NK-92 treated with Interleukin-12 subunit alpha and Interleukin-12 subunit beta, amount 100 ng/mL, for 24 hours (cell line): ENCODE measurements around the gene SHMT1.
"Not testable (repeated sequence)": the region's sequence is repeated elsewhere in the genome, so short reads cannot be mapped to it uniquely, and the experiment has no call there.

ENCODE experiments used
- DNase-seq: peaks from one replicate; lab custom pipeline; 2025; lab: John Stamatoyannopoulos, UW

The SHMT1 gene

GRCh38 chr17:18363101-18364049 is at the start of gene SHMT1:
Gene SHMT1, minus strand, starts transcription at chr17:18363550. Its CDS starts 7,569 bp downstream, at chr17:18355981.
- peak; percentile 77 for DNase-seq

GRCh38 chr17:18412001-18412538 is 48.7 kb upstream of the SHMT1 start:
- DNase-seq: not testable (repeated sequence)

- DNase-seq: not testable (repeated sequence)
Observed at GRCh38 chr17:18411377-18411864, 48.1 kb upstream of the SHMT1 start.

- not testable (repeated sequence) for DNase-seq
Observed at GRCh38 chr17:18410736-18411135, 47.4 kb upstream of the SHMT1 start.

GRCh38 chr17:18409321-18409720 is 46.0 kb upstream of the SHMT1 start:
- DNase-seq: not testable (repeated sequence)

- not testable (repeated sequence) for DNase-seq
Observed at GRCh38 chr17:18408906-18409305, 45.6 kb upstream of the SHMT1 start.

GRCh38 chr17:18403604-18404003 is 40.3 kb upstream of the SHMT1 start:
- not testable (repeated sequence) for DNase-seq

- not testable (repeated sequence) for DNase-seq
Observed at GRCh38 chr17:18403166-18403565, 39.8 kb upstream of the SHMT1 start.

- not testable (repeated sequence) for DNase-seq
Observed at GRCh38 chr17:18401872-18402590, 38.7 kb upstream of the SHMT1 start.

- not testable (repeated sequence) for DNase-seq
Observed at GRCh38 chr17:18388728-18389127, 25.4 kb upstream of the SHMT1 start.

- not testable (repeated sequence) for DNase-seq
Observed at GRCh38 chr17:18388266-18388665, 24.9 kb upstream of the SHMT1 start.

GRCh38 chr17:18387583-18387982 is 24.2 kb upstream of the SHMT1 start:
- DNase-seq: not testable (repeated sequence)

GRCh38 chr17:18384271-18384670 is 20.9 kb upstream of the SHMT1 start:
- DNase-seq: not testable (repeated sequence)

GRCh38 chr17:18383079-18383481 is 19.7 kb upstream of the SHMT1 start:
- DNase-seq: not testable (repeated sequence)

GRCh38 chr17:18382441-18383078 is 19.2 kb upstream of the SHMT1 start:
- DNase-seq: no peak

- no peak for DNase-seq
Observed at GRCh38 chr17:18381953-18382245, 18.5 kb upstream of the SHMT1 start.

- DNase-seq: no peak
Observed at GRCh38 chr17:18381158-18381952, 18.0 kb upstream of the SHMT1 start.

GRCh38 chr17:18380471-18381157 is 17.3 kb upstream of the SHMT1 start:
- no peak for DNase-seq

- DNase-seq: no peak
Observed at GRCh38 chr17:18379246-18380146, 16.1 kb upstream of the SHMT1 start.
